G401 (cell line): ENCODE data around the gene GGPS1. TPM values are rescaled to one million over a fixed set of nuclear protein-coding genes. Genes with fewer than 3 reads are reported as not detected.
A peak's percentile ranks its signal among the peaks of the same experiment; 100 is the strongest.
"Not testable (repeated sequence)": the region's sequence is repeated elsewhere in the genome, so short reads cannot be mapped to it uniquely, and the experiment has no call there.

Source experiments
- DNase-seq: peaks from one replicate; pipeline ENCODE4 v3.0.0-alpha.2; 2015; ENCODE audit warnings: low spot score
- in situ Hi-C: cut with HindIII; loops from 2 replicates; pipeline ENCODE4 v1.10.0; 2016; ENCODE audit warnings: low sequenced_read_pairs, mixed read lengths
- total RNA-seq: library from RNA; depleted of rRNA; stranded (reverse); fragments of >200 nt; shearing (Covaris generic); gene quantifications from 2 replicates; pipeline ENCODE4 v1.2.3, GENCODE V29; 2014

Gene GGPS1
- total RNA-seq, 1 experiment from 2014 or later, result 35.0 TPM

DNA sequence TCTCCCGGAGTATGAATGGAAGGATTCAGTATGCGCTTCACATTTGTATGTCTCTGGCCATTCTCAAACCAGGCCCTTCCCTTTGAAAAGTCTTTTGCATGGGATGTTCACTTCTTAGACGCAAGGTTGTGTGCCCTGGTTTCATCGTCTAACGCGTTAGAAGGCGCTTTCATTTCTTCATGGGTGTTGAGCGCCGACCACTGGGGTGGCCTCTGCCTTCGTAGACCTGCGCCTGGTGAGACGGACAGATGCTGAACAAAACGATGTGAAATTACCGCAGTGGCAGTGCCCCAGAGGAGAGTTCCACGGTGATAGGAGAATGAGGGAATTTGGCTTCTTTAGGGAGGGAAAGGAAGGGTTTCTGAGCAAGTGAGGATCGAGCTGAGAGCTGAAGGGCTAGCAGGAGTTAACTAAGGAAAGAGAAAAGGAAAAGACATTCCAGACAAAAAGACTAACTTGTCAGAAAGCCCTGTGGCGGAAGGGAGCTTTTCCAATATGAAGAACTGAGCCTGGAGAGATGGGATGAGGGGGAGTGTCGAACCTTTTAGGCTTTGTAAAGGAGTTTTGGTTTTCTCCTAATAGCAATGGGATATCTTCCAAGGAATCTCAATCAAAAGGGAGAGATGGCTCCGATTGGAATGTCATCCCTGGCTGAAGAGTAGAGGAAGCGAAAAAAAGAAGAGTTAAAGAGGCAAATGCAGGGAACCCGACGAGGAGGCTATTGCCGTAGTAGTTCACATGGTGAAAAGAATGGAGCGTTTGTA lies 951 bp downstream of the GGPS1 start:
- DNase-seq, result no peak
- in situ Hi-C loops, result no loop called here

DNA sequence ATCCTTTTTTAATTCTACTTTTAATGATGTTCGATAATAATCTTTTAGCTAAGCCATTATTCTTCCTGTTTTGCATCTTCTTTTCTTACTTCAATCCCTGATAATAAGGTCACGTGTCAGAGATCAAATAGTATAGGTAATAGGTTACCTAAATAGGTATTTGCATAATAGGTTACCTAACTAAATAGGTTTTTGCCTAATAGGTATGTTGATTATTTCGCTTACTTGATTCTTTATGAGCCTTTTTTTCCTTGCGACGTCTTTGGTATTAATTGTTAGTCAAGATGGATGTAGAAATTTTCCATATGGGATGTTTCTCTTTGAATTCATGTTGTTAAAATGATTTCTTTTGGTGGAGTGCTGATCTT lies 2.5 kb downstream of the GGPS1 start:
- in situ Hi-C loops, result no loop called here

DNA sequence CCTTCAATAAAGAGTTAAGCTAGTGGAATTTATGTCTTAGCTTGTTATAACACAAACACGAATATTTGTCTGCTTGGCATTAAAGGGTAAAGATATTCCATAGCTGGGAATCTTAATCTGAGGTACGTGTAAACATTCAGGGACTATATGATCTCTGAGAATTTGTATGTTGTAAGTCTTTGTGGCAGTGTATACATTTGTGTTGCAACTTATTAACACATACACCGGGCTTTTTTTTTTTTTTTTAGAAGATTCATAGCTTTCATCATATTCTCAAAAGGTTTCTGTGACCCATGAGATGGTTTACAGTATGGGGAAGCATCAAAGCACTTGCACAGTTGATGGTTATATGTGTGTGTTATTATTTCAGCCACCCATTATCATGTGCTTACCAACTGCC lies 3.0 kb downstream of the GGPS1 start:
- in situ Hi-C loops, result no loop called here
- no peak for DNase-seq

More for the DNA sequence above, 2.5 kb downstream of the GGPS1 start:
- no peak for DNase-seq

GRCh38 chr1:235336903-235337302 lies 8.5 kb downstream of the GGPS1 start:
- no peak for DNase-seq
- in situ Hi-C loops, result no loop called here

- in situ Hi-C loops, result no loop called here
- no peak for DNase-seq
Observed at GRCh38 chr1:235339746-235340145, 11.4 kb downstream of the GGPS1 start.

DNA sequence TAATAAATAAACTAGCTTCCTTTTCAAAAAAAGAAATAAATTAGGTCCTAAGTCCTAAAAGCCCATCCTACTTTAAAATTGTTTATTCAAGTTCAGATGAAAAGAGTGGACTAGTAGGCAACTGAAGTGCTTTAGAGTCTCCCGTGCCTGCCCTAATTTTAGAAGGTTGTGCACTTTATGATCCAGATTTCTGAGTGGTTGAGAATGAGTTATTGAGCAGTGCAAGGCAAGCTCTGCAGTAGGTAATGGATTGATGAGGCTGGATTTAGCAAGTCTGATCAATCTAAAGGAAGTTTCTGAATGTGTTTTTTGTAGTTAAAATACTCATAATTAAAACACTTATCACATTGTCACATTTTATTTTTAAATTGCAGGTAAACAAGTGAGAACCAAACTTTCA lies 13.0 kb downstream of the GGPS1 start:
- in situ Hi-C loops, result no loop called here
- DNase-seq, result no peak

- in situ Hi-C loops, result no loop called here
- no peak for DNase-seq
Observed at GRCh38 chr1:235342039-235342438, 13.7 kb downstream of the GGPS1 start.

DNA sequence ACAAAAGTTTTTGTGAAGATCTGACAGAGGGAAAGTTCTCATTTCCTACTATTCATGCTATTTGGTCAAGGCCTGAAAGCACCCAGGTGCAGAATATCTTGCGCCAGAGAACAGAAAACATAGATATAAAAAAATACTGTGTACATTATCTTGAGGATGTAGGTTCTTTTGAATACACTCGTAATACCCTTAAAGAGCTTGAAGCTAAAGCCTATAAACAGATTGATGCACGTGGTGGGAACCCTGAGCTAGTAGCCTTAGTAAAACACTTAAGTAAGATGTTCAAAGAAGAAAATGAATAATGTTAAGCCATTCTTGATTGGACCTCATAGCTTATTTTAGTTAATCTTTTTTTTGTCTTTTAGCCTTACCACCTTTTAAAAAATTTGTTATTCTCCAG lies 14.1 kb downstream of the GGPS1 start:
- in situ Hi-C loops, result no loop called here
- no peak for DNase-seq

DNA sequence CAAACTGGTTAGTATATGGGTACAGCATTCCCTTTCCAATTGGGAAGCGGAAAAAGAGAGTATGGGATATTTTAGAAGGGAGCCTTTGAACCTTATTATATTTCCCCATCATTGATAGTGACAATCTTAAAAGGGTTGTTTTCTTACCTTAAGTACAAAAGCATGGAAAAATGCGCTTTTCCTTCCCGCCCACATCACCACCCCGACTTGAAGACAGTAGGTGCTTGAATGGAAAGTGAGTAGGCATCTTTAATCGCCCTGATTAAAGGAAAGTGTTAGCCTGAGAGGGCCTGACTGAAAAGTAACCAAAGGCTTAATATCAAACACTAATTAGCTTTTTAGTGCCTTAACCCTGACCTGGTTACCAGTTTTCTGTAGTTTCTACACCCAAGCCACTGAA lies 15.4 kb downstream of the GGPS1 start:
- DNase-seq, result no peak
- in situ Hi-C loops, result no loop called here

DNA sequence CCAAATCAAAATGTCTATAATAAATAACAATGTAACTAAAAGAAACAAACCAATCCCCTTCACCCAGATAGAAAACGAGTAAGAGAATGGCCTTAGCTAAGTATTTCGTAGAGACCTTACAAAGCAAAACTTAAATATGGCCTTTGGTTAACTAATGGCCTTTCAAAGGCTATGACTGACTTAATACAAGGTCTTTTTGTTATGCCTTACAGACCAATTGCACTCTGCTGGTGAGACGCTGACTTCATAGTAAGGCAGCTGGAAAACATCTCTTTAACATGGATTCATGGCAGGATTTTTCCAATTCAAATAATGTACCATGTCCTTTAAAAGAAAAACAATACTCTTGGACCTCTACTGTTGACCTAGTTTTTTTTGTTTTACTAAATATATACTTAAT lies 23.1 kb downstream of the GGPS1 start:
- in situ Hi-C loops, result no loop called here
- no peak for DNase-seq

GRCh38 chr1:235351898-235352297 lies 23.5 kb downstream of the GGPS1 start:
- DNase-seq, result no peak
- in situ Hi-C loops, result no loop called here

DNA sequence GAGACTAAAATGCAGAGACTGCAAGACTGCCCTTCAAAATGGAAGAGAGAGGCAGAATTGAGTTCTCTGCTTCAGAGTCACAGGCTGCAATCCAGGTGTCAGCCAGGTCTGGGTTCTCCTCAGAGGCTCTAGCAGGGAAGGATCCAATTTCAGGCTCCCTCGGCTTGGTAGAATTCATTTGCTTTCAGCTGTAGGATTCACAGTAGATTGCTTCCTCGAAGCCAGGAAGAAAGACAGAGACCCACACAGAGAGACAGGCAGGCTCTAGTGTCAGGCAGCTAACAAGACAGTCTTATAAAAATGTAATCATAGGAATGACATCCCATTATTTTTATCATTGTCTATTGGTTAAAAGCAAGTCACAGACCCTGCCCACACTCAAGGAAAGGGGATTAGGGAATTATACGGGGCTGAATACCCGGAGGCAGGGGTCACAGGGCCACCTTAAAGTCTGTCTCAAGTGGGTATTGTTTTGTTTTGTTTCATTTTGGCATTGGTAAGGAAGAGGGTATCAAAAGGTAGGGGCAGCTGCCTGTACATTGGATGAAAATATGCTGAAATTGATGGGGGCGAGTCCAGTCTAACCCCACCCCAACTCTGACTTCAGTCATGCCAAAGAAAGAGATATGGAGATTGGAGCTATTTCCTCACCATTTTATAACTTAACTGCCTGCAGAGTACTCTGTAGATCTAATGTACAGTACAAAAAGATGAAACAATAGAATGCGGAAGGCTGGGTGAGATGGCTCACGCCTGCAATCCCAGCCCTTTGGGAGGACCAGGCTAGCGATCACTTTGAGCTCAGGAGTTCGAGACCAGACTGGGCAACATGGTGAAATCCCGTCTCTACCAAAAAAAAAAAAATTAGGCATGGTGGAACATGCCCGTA lies 29.4 kb downstream of the GGPS1 start:
- DNase-seq, result no peak

GRCh38 chr1:235358899-235359298 lies 30.5 kb downstream of the GGPS1 start:
- no peak for DNase-seq
- in situ Hi-C loops, result no loop called here

More for the DNA sequence above, 29.4 kb downstream of the GGPS1 start:
- in situ Hi-C loops, result no loop called here

DNA sequence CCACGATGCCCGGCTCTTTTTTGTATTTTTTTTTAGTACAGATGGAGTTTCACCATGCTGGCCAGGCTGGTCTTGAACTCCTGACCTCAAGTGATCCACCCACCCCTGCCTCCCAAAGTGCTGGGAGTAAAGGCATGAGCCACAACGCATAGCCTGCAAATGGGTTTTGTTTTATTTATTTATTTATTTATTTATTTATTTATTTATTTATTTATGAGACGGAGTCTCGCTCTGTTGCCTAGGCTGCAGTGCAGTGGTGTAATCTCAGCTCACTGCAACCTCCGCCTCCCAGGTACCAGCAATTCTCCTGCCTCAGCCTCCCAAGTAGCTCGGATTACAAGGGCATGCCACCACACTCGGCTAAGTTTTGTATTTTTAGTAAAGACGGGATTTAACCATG lies 35.8 kb downstream of the GGPS1 start:
- in situ Hi-C loops, result not testable (repeated sequence)

DNA sequence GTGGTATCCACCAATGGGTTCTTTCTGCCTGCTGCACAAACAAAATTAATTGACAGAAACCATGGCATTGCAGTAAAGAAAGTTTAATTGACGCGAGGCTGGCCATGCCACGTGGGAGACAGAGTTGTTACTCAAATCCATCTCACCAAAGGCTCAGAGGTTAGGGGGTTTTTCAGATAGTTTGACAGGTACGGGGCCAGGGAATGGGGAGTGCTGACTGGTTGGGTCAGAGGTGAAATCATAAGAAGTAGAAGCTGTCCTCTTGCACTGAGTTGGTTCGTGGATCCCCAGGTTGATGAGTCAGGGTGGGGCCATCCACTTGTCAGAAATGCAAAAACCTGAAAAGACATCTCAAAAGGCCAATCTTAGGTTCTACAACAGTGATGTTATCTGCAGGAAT lies 37.9 kb downstream of the GGPS1 start:
- in situ Hi-C loops, result no loop called here
- no peak for DNase-seq

More for the DNA sequence above, 35.8 kb downstream of the GGPS1 start:
- DNase-seq, result not testable (repeated sequence)

GRCh38 chr1:235367000-235367908 lies 38.9 kb downstream of the GGPS1 start, which contains the start of gene TBCE:
Gene TBCE, plus strand, starts transcription at chr1:235367427. Its CDS starts 12,623 bp downstream, at chr1:235380050.
- DNase-seq, result peak; percentile 99
- in situ Hi-C loops, result no loop called here

- in situ Hi-C loops, result no loop called here
- no peak for DNase-seq
Observed at GRCh38 chr1:235368428-235368827, 40.1 kb downstream of the GGPS1 start.

- DNase-seq, result no peak
- in situ Hi-C loops, result no loop called here
Observed at GRCh38 chr1:235369802-235370201, 41.4 kb downstream of the GGPS1 start.

DNA sequence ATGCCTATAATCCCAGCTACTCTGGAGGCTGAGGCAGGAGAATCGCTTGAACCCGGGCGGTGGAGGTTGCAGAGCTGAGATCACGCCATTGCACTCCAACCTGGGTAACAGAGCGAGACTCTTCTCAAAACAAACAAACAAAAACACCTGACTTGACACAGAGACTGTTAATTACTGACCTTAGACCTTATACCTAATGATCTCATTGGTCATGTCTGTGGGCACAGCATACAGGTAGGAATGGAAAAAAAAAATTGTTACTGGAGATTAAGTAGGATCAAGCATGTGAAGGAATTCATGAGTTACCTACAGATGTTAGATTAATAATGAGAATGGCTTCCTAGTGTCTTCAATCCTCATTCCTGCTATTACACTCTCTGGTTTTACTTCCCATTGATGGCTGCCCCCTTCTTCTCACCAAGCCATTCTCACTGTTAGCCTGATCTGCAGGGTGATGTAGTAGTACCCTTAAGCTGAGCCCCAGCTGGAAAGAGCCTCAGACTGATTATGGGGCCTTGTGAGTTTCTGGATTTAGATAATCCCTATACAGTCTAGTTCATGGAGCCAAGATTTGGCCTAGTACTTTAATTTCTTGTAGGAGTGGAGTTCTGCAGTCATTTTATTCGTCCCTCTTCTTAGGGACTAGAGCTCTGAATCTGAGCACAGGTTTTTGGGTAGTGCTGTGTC lies 47.7 kb downstream of the GGPS1 start:
- no peak for DNase-seq
- in situ Hi-C loops, result no loop called here
